ENCODE measurements around the gene AUTS2. TPM values are rescaled to one million over a fixed set of nuclear protein-coding genes. Genes with fewer than 3 reads are reported as not detected.

Gene AUTS2
- total and polyA plus RNA-seq, 4 donors, result 4.9 to 24.4 (median 7.0) TPM

DNA sequence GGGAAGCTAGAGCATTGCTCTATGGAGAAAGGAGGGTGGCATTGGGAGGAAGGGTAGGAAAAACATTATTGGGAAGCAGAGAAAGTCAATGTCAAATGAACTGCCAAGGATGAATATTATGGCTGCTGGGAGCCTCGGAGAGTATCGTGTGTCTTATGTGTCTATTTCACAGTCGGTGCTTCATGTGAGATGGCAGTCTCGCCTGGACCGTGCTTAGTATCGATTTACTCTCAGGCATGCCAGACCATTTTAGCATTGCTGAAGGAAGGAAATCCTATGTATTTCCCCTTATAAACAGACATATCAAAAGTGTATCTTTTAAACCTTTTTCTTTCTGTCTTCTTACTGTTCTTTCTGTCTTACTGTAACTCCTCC, 612.6 kb downstream of the AUTS2 start:
- H3K27ac ChIP-seq (ENCODE audit: low read depth in 1 of 2, low read length in 2 of 2), result no peak overlapping the region
- no peaks in the 10 kb centered on the region for H3K4me1 ChIP-seq (ENCODE audit: control insufficient read depth in 4 of 4, insufficient read depth in 4 of 4, low read length in 3 of 4)
- H3K9me3 ChIP-seq (ENCODE audit: control insufficient read depth in 4 of 4, low read length in 3 of 4), result no peaks in the 10 kb centered on the region
- H3K9ac ChIP-seq (ENCODE audit: low read depth in 1 of 2, low read length in 2 of 2), result no peak overlapping the region
- no peak for TF ChIP-seq FOXA1 (IDR thresholded peaks at IDR 0.05)
- TF ChIP-seq, protein P1, sequence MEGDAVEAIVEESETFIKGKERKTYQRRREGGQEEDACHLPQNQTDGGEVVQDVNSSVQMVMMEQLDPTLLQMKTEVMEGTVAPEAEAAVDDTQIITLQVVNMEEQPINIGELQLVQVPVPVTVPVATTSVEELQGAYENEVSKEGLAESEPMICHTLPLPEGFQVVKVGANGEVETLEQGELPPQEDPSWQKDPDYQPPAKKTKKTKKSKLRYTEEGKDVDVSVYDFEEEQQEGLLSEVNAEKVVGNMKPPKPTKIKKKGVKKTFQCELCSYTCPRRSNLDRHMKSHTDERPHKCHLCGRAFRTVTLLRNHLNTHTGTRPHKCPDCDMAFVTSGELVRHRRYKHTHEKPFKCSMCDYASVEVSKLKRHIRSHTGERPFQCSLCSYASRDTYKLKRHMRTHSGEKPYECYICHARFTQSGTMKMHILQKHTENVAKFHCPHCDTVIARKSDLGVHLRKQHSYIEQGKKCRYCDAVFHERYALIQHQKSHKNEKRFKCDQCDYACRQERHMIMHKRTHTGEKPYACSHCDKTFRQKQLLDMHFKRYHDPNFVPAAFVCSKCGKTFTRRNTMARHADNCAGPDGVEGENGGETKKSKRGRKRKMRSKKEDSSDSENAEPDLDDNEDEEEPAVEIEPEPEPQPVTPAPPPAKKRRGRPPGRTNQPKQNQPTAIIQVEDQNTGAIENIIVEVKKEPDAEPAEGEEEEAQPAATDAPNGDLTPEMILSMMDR (IDR thresholded peaks at IDR 0.05; ENCODE audit: low read depth, low read length, missing input control), result no peak
- TF ChIP-seq TAF1 (conservative IDR thresholded peaks at IDR 0.05), result no peak
- no peak for TF ChIP-seq NR2F2 (IDR thresholded peaks at IDR 0.05)
- no peak for TF ChIP-seq GABPA (IDR thresholded peaks at IDR 0.05 in 1 of 2, conservative IDR thresholded peaks at IDR 0.05 in 1 of 2)
- TF ChIP-seq JUND (IDR thresholded peaks at IDR 0.05), result no peak
- TF ChIP-seq, protein P2, sequence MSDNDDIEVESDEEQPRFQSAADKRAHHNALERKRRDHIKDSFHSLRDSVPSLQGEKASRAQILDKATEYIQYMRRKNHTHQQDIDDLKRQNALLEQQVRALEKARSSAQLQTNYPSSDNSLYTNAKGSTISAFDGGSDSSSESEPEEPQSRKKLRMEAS (IDR thresholded peaks at IDR 0.05), result no peak
- TF ChIP-seq, protein P3, sequence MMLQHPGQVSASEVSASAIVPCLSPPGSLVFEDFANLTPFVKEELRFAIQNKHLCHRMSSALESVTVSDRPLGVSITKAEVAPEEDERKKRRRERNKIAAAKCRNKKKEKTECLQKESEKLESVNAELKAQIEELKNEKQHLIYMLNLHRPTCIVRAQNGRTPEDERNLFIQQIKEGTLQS (IDR thresholded peaks at IDR 0.05), result no peak
- TF ChIP-seq, protein P4, sequence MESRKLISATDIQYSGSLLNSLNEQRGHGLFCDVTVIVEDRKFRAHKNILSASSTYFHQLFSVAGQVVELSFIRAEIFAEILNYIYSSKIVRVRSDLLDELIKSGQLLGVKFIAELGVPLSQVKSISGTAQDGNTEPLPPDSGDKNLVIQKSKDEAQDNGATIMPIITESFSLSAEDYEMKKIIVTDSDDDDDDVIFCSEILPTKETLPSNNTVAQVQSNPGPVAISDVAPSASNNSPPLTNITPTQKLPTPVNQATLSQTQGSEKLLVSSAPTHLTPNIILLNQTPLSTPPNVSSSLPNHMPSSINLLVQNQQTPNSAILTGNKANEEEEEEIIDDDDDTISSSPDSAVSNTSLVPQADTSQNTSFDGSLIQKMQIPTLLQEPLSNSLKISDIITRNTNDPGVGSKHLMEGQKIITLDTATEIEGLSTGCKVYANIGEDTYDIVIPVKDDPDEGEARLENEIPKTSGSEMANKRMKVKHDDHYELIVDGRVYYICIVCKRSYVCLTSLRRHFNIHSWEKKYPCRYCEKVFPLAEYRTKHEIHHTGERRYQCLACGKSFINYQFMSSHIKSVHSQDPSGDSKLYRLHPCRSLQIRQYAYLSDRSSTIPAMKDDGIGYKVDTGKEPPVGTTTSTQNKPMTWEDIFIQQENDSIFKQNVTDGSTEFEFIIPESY (IDR thresholded peaks at IDR 0.05), result no peak
- TF ChIP-seq FOXA2 (IDR thresholded peaks at IDR 0.05), result no peak
- no peak for TF ChIP-seq RXRA (IDR thresholded peaks at IDR 0.05)
- TF ChIP-seq RAD21 (IDR thresholded peaks at IDR 0.05), result no peak
- H3K4me3 ChIP-seq (ENCODE audit: low read depth in 1 of 3, low read length in 3 of 3), result no peak overlapping the region
- H3K27me3 ChIP-seq (ENCODE audit: control insufficient read depth in 4 of 4, insufficient read depth in 4 of 4, low read length in 3 of 4), result no peaks in the 10 kb centered on the region
- 97% methylated on average over 6 of the region's 6 CpGs for WGBS
- no peak for DNase-seq (ENCODE audit: low spot score)
- no peaks in the 10 kb centered on the region for H3K36me3 ChIP-seq (ENCODE audit: control insufficient read depth in 4 of 4, insufficient read depth in 3 of 4, low read depth in 1 of 4, low read length in 3 of 4)

DNA sequence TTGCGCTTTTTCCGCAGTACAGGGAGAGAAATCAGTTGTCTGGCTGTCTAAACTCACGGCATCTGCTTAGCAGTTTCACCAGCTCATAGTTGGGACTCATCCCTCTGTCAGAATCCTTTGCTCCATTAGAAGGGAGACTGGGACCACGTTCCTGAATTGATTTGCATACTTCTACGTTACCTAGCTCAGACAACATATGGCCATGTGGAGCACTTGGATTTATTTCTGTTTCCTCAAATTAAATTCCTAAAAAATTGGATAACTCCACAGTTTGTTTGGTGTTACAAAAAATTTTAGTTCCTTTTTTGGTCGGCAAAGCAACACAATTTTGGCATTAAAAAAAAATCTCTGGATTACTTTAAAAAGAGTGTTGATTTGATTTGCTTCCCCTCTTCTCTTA, 614.0 kb downstream of the AUTS2 start:
- Histone ChIP-seq H3K27me3 (ENCODE audit: control insufficient read depth in 4 of 4, insufficient read depth in 4 of 4, low read length in 3 of 4) (no peaks in the 10 kb centered on the region), H3K36me3 (ENCODE audit: control insufficient read depth in 4 of 4, insufficient read depth in 3 of 4, low read depth in 1 of 4, low read length in 3 of 4) (no peaks in the 10 kb centered on the region), H3K9me3 (ENCODE audit: control insufficient read depth in 4 of 4, low read length in 3 of 4) (no peaks in the 10 kb centered on the region), H3K4me1 (ENCODE audit: control insufficient read depth in 4 of 4, insufficient read depth in 4 of 4, low read length in 3 of 4) (no peaks in the 10 kb centered on the region), H3K9ac (ENCODE audit: low read depth in 1 of 2, low read length in 2 of 2) (no peak overlapping the region), H3K4me3 (ENCODE audit: low read depth in 1 of 3, low read length in 3 of 3) (no peak overlapping the region), H3K27ac (ENCODE audit: low read depth in 1 of 2, low read length in 2 of 2) (no peak overlapping the region)
- DNase-seq (ENCODE audit: low spot score), result no peak
- 91% methylated on average over 6 of the region's 6 CpGs for WGBS
- TF ChIP-seq EGR1 (IDR thresholded peaks at IDR 0.05; ENCODE audit: low read depth in 2 of 2) (no peak), SP1 (IDR thresholded peaks at IDR 0.05) (no peak), FOXA1 (IDR thresholded peaks at IDR 0.05) (no peak), TAF1 (conservative IDR thresholded peaks at IDR 0.05) (no peak), JUND (IDR thresholded peaks at IDR 0.05) (no peak), YY1 (IDR thresholded peaks at IDR 0.05) (no peak), HNF4G (IDR thresholded peaks at IDR 0.05) (no peak), FOXA2 (IDR thresholded peaks at IDR 0.05) (no peak), RXRA (IDR thresholded peaks at IDR 0.05) (no peak), RAD21 (IDR thresholded peaks at IDR 0.05) (no peak), GABPA (IDR thresholded peaks at IDR 0.05 in 1 of 2, conservative IDR thresholded peaks at IDR 0.05 in 1 of 2) (no peak), NR2F2 (IDR thresholded peaks at IDR 0.05) (no peak), HNF4A (conservative IDR thresholded peaks at IDR 0.05) (no peak)
- TF ChIP-seq, protein P2 (IDR thresholded peaks at IDR 0.05), result no peak
- TF ChIP-seq, protein P4 (IDR thresholded peaks at IDR 0.05), result no peak
- TF ChIP-seq, protein P5, sequence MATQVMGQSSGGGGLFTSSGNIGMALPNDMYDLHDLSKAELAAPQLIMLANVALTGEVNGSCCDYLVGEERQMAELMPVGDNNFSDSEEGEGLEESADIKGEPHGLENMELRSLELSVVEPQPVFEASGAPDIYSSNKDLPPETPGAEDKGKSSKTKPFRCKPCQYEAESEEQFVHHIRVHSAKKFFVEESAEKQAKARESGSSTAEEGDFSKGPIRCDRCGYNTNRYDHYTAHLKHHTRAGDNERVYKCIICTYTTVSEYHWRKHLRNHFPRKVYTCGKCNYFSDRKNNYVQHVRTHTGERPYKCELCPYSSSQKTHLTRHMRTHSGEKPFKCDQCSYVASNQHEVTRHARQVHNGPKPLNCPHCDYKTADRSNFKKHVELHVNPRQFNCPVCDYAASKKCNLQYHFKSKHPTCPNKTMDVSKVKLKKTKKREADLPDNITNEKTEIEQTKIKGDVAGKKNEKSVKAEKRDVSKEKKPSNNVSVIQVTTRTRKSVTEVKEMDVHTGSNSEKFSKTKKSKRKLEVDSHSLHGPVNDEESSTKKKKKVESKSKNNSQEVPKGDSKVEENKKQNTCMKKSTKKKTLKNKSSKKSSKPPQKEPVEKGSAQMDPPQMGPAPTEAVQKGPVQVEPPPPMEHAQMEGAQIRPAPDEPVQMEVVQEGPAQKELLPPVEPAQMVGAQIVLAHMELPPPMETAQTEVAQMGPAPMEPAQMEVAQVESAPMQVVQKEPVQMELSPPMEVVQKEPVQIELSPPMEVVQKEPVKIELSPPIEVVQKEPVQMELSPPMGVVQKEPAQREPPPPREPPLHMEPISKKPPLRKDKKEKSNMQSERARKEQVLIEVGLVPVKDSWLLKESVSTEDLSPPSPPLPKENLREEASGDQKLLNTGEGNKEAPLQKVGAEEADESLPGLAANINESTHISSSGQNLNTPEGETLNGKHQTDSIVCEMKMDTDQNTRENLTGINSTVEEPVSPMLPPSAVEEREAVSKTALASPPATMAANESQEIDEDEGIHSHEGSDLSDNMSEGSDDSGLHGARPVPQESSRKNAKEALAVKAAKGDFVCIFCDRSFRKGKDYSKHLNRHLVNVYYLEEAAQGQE (IDR thresholded peaks at IDR 0.05), result no peak
- TF ChIP-seq, protein P1 (IDR thresholded peaks at IDR 0.05; ENCODE audit: low read depth, low read length, missing input control), result no peak
- TF ChIP-seq, protein P3 (IDR thresholded peaks at IDR 0.05), result no peak
